ENCODE results near the gene COL18A1.

- no peak for TF ChIP-seq EP300 (IDR thresholded peaks at IDR 0.05; ENCODE audit: low read depth)
- TF ChIP-seq CTCF (IDR thresholded peaks at IDR 0.05) = no peak
- TF ChIP-seq POLR2AphosphoS5 (IDR thresholded peaks at IDR 0.05) = no peak
- no peak for TF ChIP-seq POLR2A (IDR thresholded peaks at IDR 0.05)
Observed at GRCh38 chr21:45381865-45382696, 22.9 kb upstream of the COL18A1 start.

All from transverse colon (tissue), 4 donors.